C4-2B (cell line): ENCODE data around the gene CDC42BPA.

ENCODE experiments used
- H3K27ac ChIP-seq: fragments of 450-650 bp; 2 replicates; pipeline ENCODE4 v1.5.1; 2017
- ZFX ChIP-seq: fragments of 450-650 bp; IDR thresholded peaks from 2 replicates; pipeline ENCODE4 v1.6.1; 2017
- TF ChIP-seq, protein P1 (sequence below): fragments of 450-650 bp; conservative IDR thresholded peaks from 2 replicates; pipeline ENCODE4 v1.5.1; 2017; ENCODE audit warnings: mild to moderate bottlenecking

The CDC42BPA gene

GRCh38 chr1:226951286-226952117 lies 366.8 kb downstream of the CDC42BPA start:
- H3K27ac ChIP-seq, result no peak overlapping the region; the same call in 1 of the 2 replicates
- TF ChIP-seq, protein P1, sequence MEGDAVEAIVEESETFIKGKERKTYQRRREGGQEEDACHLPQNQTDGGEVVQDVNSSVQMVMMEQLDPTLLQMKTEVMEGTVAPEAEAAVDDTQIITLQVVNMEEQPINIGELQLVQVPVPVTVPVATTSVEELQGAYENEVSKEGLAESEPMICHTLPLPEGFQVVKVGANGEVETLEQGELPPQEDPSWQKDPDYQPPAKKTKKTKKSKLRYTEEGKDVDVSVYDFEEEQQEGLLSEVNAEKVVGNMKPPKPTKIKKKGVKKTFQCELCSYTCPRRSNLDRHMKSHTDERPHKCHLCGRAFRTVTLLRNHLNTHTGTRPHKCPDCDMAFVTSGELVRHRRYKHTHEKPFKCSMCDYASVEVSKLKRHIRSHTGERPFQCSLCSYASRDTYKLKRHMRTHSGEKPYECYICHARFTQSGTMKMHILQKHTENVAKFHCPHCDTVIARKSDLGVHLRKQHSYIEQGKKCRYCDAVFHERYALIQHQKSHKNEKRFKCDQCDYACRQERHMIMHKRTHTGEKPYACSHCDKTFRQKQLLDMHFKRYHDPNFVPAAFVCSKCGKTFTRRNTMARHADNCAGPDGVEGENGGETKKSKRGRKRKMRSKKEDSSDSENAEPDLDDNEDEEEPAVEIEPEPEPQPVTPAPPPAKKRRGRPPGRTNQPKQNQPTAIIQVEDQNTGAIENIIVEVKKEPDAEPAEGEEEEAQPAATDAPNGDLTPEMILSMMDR, result no peak
- TF ChIP-seq ZFX, result no peak

DNA sequence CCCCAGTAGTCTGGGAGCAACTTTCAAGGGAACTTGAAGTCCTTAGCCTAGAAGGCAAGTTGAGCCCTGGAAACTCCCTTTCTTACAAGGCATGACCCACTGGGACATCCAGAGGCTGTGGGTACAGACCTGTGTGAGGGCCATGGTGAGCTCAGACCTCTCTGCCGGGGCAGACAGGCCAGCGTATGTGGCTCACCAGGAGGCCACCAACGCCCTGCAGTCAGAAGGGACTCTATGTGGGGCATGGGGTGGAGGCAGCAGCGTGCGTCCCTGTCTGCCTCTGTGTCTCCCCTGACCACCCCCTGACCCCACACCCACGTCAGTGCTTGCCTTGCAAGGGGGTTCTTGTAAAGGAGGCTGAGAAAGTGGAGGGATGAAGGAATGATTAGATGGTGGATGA lies 367.4 kb downstream of the CDC42BPA start:
- no peak for TF ChIP-seq ZFX
- TF ChIP-seq, protein P1, result no peak
- H3K27ac ChIP-seq, result no peak overlapping the region; the same call in 1 of the 2 replicates

DNA sequence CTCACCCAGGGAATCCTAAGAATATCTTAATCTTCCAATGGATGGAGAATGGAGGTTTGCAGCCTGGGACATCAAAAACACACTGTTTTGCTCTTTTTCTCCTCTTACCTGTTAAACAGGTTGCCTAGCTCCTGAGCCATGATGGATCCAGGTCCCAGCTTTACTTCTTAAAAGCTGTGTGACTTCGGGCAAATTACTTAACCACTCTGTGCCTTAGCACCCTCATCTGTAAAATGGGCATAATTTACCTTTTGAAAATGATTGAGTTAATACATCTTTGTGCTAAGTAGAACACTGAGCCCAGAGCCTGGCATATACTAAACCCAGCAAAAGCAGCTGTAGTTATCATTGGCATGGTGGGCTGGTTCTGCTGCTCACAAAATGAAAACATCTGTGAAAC lies 368.0 kb downstream of the CDC42BPA start:
- H3K27ac ChIP-seq, result no peak overlapping the region
- no peak for TF ChIP-seq ZFX
- TF ChIP-seq, protein P1, result no peak

DNA sequence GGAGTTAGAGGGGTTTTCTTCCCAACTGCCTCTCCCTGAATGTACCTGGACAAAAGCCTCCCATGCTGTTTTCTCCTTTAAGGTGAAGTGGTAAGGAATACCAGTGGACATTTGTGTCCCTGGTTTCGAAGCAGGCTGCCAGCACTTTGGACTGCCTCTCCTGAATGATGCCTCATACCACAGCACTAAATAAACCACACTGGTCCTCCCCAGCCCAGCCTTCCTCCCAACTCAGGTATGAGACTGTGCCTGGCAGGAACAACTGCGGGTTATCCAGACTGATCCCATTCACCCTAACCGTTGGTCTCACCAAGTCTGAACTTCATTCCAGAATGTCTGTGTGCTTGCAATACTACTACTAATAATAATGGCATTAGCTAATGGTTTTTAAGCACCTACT lies 368.9 kb downstream of the CDC42BPA start:
- TF ChIP-seq, protein P1, result no peak
- TF ChIP-seq ZFX, result no peak
- no peak overlapping the region for H3K27ac ChIP-seq

DNA sequence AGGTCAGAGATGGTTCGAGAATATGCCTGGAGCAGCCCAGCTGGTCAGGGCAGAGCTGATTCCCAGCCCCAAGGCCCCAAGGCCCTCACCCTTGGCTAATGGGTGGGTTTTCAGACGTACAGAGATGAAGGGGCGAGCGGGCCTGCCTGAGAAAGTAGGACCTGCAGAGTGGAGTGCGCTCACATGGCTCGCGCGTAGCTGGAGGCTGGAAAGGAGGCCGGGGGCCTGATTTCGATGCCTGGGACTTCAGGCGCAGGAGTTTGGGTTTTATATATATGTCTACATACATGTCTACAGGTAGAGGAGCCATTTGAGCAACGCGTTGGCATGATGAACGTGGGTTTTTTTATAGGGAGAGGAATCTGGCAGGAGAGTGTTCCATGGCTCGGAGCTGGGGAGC lies 369.3 kb downstream of the CDC42BPA start:
- TF ChIP-seq, protein P1, result no peak
- TF ChIP-seq ZFX, result no peak

DNA sequence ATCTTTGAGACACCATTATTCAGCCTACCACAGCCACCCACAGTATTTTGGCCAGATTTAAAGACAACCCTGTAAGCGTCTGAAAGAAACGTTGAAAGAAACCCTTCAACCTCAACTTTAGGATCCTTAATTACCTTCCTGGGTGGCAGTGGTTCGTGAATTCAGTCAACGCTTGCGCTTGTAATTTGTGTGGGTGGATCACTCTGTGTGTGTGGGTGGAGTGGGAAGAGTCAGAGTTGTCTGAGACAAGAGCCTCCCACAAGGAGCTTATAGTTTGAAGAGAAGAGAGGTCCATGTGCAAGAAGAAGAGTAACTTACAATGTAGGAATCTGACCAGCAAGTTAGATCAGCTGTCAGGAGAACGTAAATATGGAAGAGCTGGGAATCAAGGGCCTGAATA lies 369.8 kb downstream of the CDC42BPA start:
- no peak for TF ChIP-seq ZFX
- TF ChIP-seq, protein P1, result no peak
- H3K27ac ChIP-seq, result no peak overlapping the region

More for the DNA sequence above, 369.3 kb downstream of the CDC42BPA start:
- H3K27ac ChIP-seq, result no peak overlapping the region

- H3K27ac ChIP-seq, result no peak overlapping the region
- no peak for TF ChIP-seq ZFX
- TF ChIP-seq, protein P1, result no peak
These were observed 370.2 kb downstream of the CDC42BPA start for GRCh38 chr1:226948051-226948450.
